ENCODE data around the gene ZFP92.

Gene ZFP92

GRCh38 chrX:153446950-153447580 lies 35.8 kb downstream of the ZFP92 start:
- Histone ChIP-seq H3K79me2 (ENCODE audit: control insufficient read depth, insufficient read depth, low read length, unreplicated experiment) (no peaks in the 10 kb centered on the region), H3K36me3 (ENCODE audit: insufficient read depth, low read length) (no peaks in the 10 kb centered on the region), H3K4me1 (ENCODE audit: control insufficient read depth, insufficient read depth, low read length, unreplicated experiment) (no peaks in the 10 kb centered on the region), H3K4me3 (ENCODE audit: low read depth, low read length) (no peak overlapping the region), H3K27me3 (ENCODE audit: insufficient read depth, low read length) (no peaks in the 10 kb centered on the region), H2AFZ (ENCODE audit: low read length, unreplicated experiment) (no peak overlapping the region), H3K27ac (ENCODE audit: low read depth, low read length) (no peak overlapping the region)

- no peaks in the 10 kb centered on the region for H3K27me3 ChIP-seq (ENCODE audit: insufficient read depth, low read length)
- no peak overlapping the region for H2AFZ ChIP-seq (ENCODE audit: low read length, unreplicated experiment)
- H3K27ac ChIP-seq (ENCODE audit: low read depth, low read length), result no peak overlapping the region
- no peak overlapping the region for H3K4me3 ChIP-seq (ENCODE audit: low read depth, low read length)
- no peaks in the 10 kb centered on the region for H3K36me3 ChIP-seq (ENCODE audit: insufficient read depth, low read length)
- no peaks in the 10 kb centered on the region for H3K79me2 ChIP-seq (ENCODE audit: control insufficient read depth, insufficient read depth, low read length, unreplicated experiment)
- H3K4me1 ChIP-seq (ENCODE audit: control insufficient read depth, insufficient read depth, low read length, unreplicated experiment), result no peaks in the 10 kb centered on the region
Observed at GRCh38 chrX:153447581-153447960, 36.3 kb downstream of the ZFP92 start.

- Histone ChIP-seq H3K4me1 (ENCODE audit: control insufficient read depth, insufficient read depth, low read length, unreplicated experiment) (no peaks in the 10 kb centered on the region), H3K36me3 (ENCODE audit: insufficient read depth, low read length) (no peaks in the 10 kb centered on the region), H2AFZ (ENCODE audit: low read length, unreplicated experiment) (no peak overlapping the region), H3K27me3 (ENCODE audit: insufficient read depth, low read length) (no peaks in the 10 kb centered on the region), H3K79me2 (ENCODE audit: control insufficient read depth, insufficient read depth, low read length, unreplicated experiment) (no peaks in the 10 kb centered on the region), H3K27ac (ENCODE audit: low read depth, low read length) (no peak overlapping the region), H3K4me3 (ENCODE audit: low read depth, low read length) (no peak overlapping the region)
Observed at GRCh38 chrX:153448556-153449367, 37.5 kb downstream of the ZFP92 start.

DNA sequence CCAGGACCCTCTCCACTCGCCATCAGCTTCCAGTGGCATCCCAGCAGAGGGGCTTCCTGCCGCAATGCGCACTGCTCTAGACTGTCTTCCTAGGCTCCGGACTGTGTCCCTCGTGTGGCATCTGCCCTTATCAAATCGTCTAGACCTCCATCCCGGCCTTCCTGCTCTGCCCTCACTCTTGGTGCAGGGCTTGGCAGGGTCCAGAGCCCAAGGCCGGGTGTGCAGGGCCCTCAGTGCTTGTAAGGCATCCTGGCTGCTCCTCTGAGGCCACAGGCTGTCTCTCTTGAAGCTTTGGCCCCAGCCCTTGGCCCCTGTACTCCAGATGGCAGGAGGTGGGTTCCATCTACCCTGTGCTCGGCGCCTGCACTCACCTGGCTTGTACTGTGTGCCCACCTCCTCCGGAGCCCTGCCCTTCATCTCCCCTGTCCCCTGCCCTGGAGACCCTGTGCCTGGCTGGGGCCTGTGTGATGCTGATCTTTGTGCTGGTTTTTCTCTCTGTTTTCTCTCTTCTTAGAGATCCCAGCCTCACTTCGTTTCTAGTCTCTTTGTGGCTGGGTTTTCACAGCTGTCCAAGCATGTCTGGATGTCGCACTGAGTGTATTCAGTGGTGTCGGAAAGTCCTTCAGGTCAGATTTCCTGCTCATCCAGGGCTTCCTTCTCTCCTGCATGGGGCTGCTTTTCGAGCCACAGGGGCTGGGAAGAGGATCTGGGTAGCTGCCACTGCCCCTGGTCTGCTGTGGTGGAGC lies 38.3 kb downstream of the ZFP92 start:
- Histone ChIP-seq H3K27me3 (ENCODE audit: insufficient read depth, low read length) (no peaks in the 10 kb centered on the region), H3K4me1 (ENCODE audit: control insufficient read depth, insufficient read depth, low read length, unreplicated experiment) (no peaks in the 10 kb centered on the region), H3K4me3 (ENCODE audit: low read depth, low read length) (no peak overlapping the region), H3K79me2 (ENCODE audit: control insufficient read depth, insufficient read depth, low read length, unreplicated experiment) (no peaks in the 10 kb centered on the region), H3K27ac (ENCODE audit: low read depth, low read length) (no peak overlapping the region), H3K36me3 (ENCODE audit: insufficient read depth, low read length) (no peaks in the 10 kb centered on the region), H2AFZ (ENCODE audit: low read length, unreplicated experiment) (no peak overlapping the region)

GRCh38 chrX:153450114-153450948 lies 39.1 kb downstream of the ZFP92 start:
- no peaks in the 10 kb centered on the region for H3K4me1 ChIP-seq (ENCODE audit: control insufficient read depth, insufficient read depth, low read length, unreplicated experiment)
- H2AFZ ChIP-seq (ENCODE audit: low read length, unreplicated experiment), result no peak overlapping the region
- H3K36me3 ChIP-seq (ENCODE audit: insufficient read depth, low read length), result no peaks in the 10 kb centered on the region
- no peaks in the 10 kb centered on the region for H3K27me3 ChIP-seq (ENCODE audit: insufficient read depth, low read length)
- H3K27ac ChIP-seq (ENCODE audit: low read depth, low read length), result no peak overlapping the region
- no peak overlapping the region for H3K4me3 ChIP-seq (ENCODE audit: low read depth, low read length)
- H3K79me2 ChIP-seq (ENCODE audit: control insufficient read depth, insufficient read depth, low read length, unreplicated experiment), result no peaks in the 10 kb centered on the region

DNA sequence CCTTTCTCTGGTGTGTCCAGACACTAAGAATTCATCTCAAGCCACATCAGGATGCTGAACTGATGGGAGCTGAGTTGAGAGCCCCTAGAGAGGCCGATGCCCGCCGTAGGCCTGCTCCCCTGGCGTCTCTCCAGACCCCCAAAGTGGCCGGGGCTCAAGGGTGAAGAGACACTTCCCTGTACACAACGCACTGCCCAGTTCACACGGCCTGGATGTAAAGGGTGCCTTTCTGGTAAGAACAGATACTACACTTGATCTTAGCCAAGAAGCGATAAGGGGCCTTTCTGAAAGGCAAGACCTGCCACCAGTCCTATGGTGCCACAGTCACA lies 39.6 kb downstream of the ZFP92 start:
- Histone ChIP-seq H3K4me1 (ENCODE audit: control insufficient read depth, insufficient read depth, low read length, unreplicated experiment) (no peaks in the 10 kb centered on the region), H2AFZ (ENCODE audit: low read length, unreplicated experiment) (no peak overlapping the region), H3K27ac (ENCODE audit: low read depth, low read length) (no peak overlapping the region), H3K36me3 (ENCODE audit: insufficient read depth, low read length) (no peaks in the 10 kb centered on the region), H3K27me3 (ENCODE audit: insufficient read depth, low read length) (no peaks in the 10 kb centered on the region), H3K79me2 (ENCODE audit: control insufficient read depth, insufficient read depth, low read length, unreplicated experiment) (no peaks in the 10 kb centered on the region), H3K4me3 (ENCODE audit: low read depth, low read length) (no peak overlapping the region)

GRCh38 chrX:153454901-153455550 lies 43.8 kb downstream of the ZFP92 start:
- Histone ChIP-seq H3K27me3 (ENCODE audit: insufficient read depth, low read length) (no peaks in the 10 kb centered on the region), H2AFZ (ENCODE audit: low read length, unreplicated experiment) (no peak overlapping the region), H3K79me2 (ENCODE audit: control insufficient read depth, insufficient read depth, low read length, unreplicated experiment) (no peaks in the 10 kb centered on the region), H3K27ac (ENCODE audit: low read depth, low read length) (no peak overlapping the region), H3K4me1 (ENCODE audit: control insufficient read depth, insufficient read depth, low read length, unreplicated experiment) (no peaks in the 10 kb centered on the region), H3K36me3 (ENCODE audit: insufficient read depth, low read length) (no peaks in the 10 kb centered on the region), H3K4me3 (ENCODE audit: low read depth, low read length) (no peak overlapping the region)

DNA sequence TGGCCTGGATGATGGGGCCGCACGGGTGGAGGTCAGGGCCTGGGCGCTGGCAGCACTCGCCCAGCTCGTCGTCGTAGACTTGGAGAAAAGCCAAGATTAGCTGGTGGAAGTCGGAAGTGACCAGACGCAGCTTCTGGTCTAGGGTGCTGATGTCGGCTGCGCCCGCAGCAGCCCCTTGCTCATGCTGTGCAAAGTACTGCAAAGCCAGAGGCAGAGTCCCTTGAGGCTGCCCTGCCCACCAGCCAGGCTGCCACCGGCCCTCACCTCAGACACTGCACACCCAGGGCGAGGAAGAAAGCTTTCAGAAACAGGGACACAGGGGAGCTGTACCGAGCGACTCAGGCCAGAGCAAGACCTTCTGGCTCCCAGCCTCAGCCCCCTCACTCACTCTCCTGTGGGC lies 44.3 kb downstream of the ZFP92 start:
- Histone ChIP-seq H3K36me3 (ENCODE audit: insufficient read depth, low read length) (no peaks in the 10 kb centered on the region), H3K79me2 (ENCODE audit: control insufficient read depth, insufficient read depth, low read length, unreplicated experiment) (no peaks in the 10 kb centered on the region), H3K4me1 (ENCODE audit: control insufficient read depth, insufficient read depth, low read length, unreplicated experiment) (no peaks in the 10 kb centered on the region), H3K27me3 (ENCODE audit: insufficient read depth, low read length) (no peaks in the 10 kb centered on the region), H3K27ac (ENCODE audit: low read depth, low read length) (no peak overlapping the region), H3K4me3 (ENCODE audit: low read depth, low read length) (no peak overlapping the region), H2AFZ (ENCODE audit: low read length, unreplicated experiment) (no peak overlapping the region)

DNA sequence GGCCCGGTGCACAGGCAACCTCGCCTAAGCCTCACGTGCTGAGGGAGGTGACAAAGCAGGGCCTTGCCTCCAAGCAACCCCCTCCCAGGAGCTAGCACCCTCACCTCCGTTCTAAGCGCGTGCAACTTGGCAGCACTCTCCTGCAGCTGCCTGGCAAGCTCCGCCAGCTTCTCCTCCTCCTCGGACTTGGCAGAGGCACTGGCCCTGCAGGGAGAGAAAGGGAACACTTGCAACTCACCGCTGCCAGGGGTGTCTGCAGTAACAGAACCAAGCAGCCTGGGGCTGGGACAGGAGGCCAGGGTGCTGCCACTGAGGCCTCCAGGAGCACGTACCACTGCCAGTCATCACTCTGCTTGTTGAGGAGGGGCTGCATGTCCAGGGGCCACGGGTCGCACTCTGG lies 44.9 kb downstream of the ZFP92 start:
- Histone ChIP-seq H3K4me3 (ENCODE audit: low read depth, low read length) (no peak overlapping the region), H3K79me2 (ENCODE audit: control insufficient read depth, insufficient read depth, low read length, unreplicated experiment) (no peaks in the 10 kb centered on the region), H3K27ac (ENCODE audit: low read depth, low read length) (no peak overlapping the region), H3K27me3 (ENCODE audit: insufficient read depth, low read length) (no peaks in the 10 kb centered on the region), H3K36me3 (ENCODE audit: insufficient read depth, low read length) (no peaks in the 10 kb centered on the region), H3K4me1 (ENCODE audit: control insufficient read depth, insufficient read depth, low read length, unreplicated experiment) (no peaks in the 10 kb centered on the region), H2AFZ (ENCODE audit: low read length, unreplicated experiment) (no peak overlapping the region)

GRCh38 chrX:153456704-153457103 lies 45.4 kb downstream of the ZFP92 start:
- no peaks in the 10 kb centered on the region for H3K4me1 ChIP-seq (ENCODE audit: control insufficient read depth, insufficient read depth, low read length, unreplicated experiment)
- H3K36me3 ChIP-seq (ENCODE audit: insufficient read depth, low read length), result no peaks in the 10 kb centered on the region
- H3K4me3 ChIP-seq (ENCODE audit: low read depth, low read length), result no peak overlapping the region
- no peaks in the 10 kb centered on the region for H3K79me2 ChIP-seq (ENCODE audit: control insufficient read depth, insufficient read depth, low read length, unreplicated experiment)
- no peaks in the 10 kb centered on the region for H3K27me3 ChIP-seq (ENCODE audit: insufficient read depth, low read length)
- no peak overlapping the region for H3K27ac ChIP-seq (ENCODE audit: low read depth, low read length)
- no peak overlapping the region for H2AFZ ChIP-seq (ENCODE audit: low read length, unreplicated experiment)
